Heart right ventricle (tissue), 16 donors: Measurements from ENCODE around the gene PCNT. TPM values are rescaled to one million over a fixed set of nuclear protein-coding genes. Genes with fewer than 3 reads are reported as not detected.

ENCODE experiments used
- ATAC-seq, 8 donors: fragments of 200-7000 bp; cut with Tn5 transposase; one replicate each; pipeline ENCODE4 v1.9.1; 2020; ENCODE audit warnings: mild to moderate bottlenecking in 8 of 8, moderate library complexity in 8 of 8, moderate number of reproducible peaks in 1 of 8
- DNase-seq, 2 donors: peaks; one replicate each; pipeline ENCODE4 v3.0.0-alpha.2; 2020
- H3K27ac ChIP-seq, 10 donors: fragments of 200-600 bp; sonication (generic) in 2 of 10; one replicate each; pipeline versions ENCODE4 v1.5.0 to v1.8.0; 2020 to 2022; ENCODE audit warnings: mild to moderate bottlenecking in 3 of 10
- H3K27me3 ChIP-seq, 7 donors: fragments of 200-600 bp; one replicate each; pipeline ENCODE4 v1.8.0; 2021 to 2022; ENCODE audit warnings: mild to moderate bottlenecking in 2 of 7
- H3K36me3 ChIP-seq, 9 donors: fragments of 200-600 bp; sonication (generic) in 1 of 9; one replicate each; pipeline versions ENCODE4 v1.5.0 to v1.8.0; 2020 to 2022; ENCODE audit warnings: mild to moderate bottlenecking in 2 of 9
- H3K4me1 ChIP-seq, 9 donors: fragments of 200-600 bp; sonication (generic) in 1 of 9; one replicate each; pipeline versions ENCODE4 v1.5.0 to v1.8.0; 2020 to 2022; ENCODE audit warnings: mild to moderate bottlenecking in 4 of 9
- H3K4me3 ChIP-seq, 10 donors: fragments of 200-600 bp; sonication (generic) in 2 of 10; one replicate each; pipeline versions ENCODE4 v1.5.0 to v1.8.0; 2020 to 2022; ENCODE audit warnings: mild to moderate bottlenecking in 7 of 10, moderate library complexity in 2 of 10
- H3K9me3 ChIP-seq, 11 donors: fragments of 200-600 bp in 10 of 11; sonication (generic) in 2 of 11; one replicate each; pipeline versions ENCODE4 v1.5.0 to v1.8.0; 2013 to 2022; ENCODE audit warnings: mild to moderate bottlenecking in 2 of 11, control low read depth in 1 of 11, moderate library complexity in 1 of 11
- CTCF ChIP-seq, 9 donors: fragments of 200-600 bp; sonication (generic) in 2 of 9; IDR thresholded peaks; one replicate each; pipeline versions ENCODE4 v1.5.0 to v1.8.0; 2021 to 2022; ENCODE audit warnings: antibody characterized with exemption in 9 of 9, mild to moderate bottlenecking in 5 of 9, moderate library complexity in 1 of 9
- WGBS, 2 donors: extraction: QIAGEN DNeasy Blood & Tissue Kit; methylation state at CpG; one replicate each; pipeline ENCODE4 v1.1.7; 2013; ENCODE audit warnings: inconsistent platforms in 1 of 2; 5-methylcytosine and 5-hydroxymethylcytosine counted together
- intact Hi-C, 10 donors: fragments of 100-400 bp; cut with DNase I; formaldehyde crosslinking; loops; one replicate each; pipeline versions ENCODE4 v1.11.1 to v1.14.2; 2022
- polyA plus RNA-seq, 2 donors: library from polyadenylated mRNA; stranded (reverse); fragments of 200-250 nt; gene quantifications; one replicate each; pipeline ENCODE4 v1.2.3, GENCODE V29; 2013
- total RNA-seq, 10 donors: library from RNA; stranded (reverse); fragmentation: NEBNext Ultra II Directional in 3 of 10; extraction: Animal tissue kit (Norgen Biotek cat#: 25700) in 3 of 10; gene quantifications; one replicate each; pipeline versions ENCODE4 v1.2.1 to v1.2.4, GENCODE V29; 2021 to 2023
- donor health status: Arrhythmogenic right ventricular cardiomyopathy.
- donor health status: ischemic (EF 13 %, LVEDD 7.1; RV severe dilation, severe dysfunction).
- donor health status: healthy with polysubstance abuse.
- donor health status: DM: no; HTN: yes; CAD: no.
- donor health status: DM: no; HTN: no; CAD: no.
- donor health status: ischemic (EF 25% LVEDD 6.9; RV normal size, moderate dysfunction).
- donor health status: ischemic (EF 25% LVEDD 5.7; RV mildly dilated, moderate dysfunction).
- donor health status: healthy.
- donor health status: DM: yes; HTN: yes; CAD: no.
- donor health status: Ischemic cardiomyopathy.
- donor health status: ischemic (EF 35%, LVEDD 5.7; RV mildly dilated, moderate dysfunction).
- donor health status: nonischemic (EF 11% LVEDD 7.7; RV severe dilation, severe dysfunction).
- donor health status: DM: yes; HTN: yes; CAD: no.
- donor health status: PGD.
- donor health status: ischemic (EF 29% LVEDD 5.4; RV normal size, mild dysfunction).
- donor health status: nonischemic (EF 23%, LVEDD 6.1; RV moderate dilation, normal function).

Gene PCNT
- total and polyA plus RNA-seq, 12 donors, result 17.5 to 58.6 (median 26.9) TPM

GRCh38 chr21:46469275-46469674 lies 145.3 kb downstream of the PCNT start:
- WGBS, 2 donors, result 74 to 84% methylated on average over 3 of the region's 3 CpGs
- peak in 1 of 8 donors; percentile 29 for ATAC-seq
- Histone ChIP-seq H3K4me1 (peaks cover 0 to 44% (median 23%) of the 10 kb centered on the region in 9 donors), H3K36me3 (peaks cover 0 to 31% (median 0%) of the 10 kb centered on the region in 9 donors), H3K4me3 (no peak overlapping the region), H3K27ac (no peak overlapping the region), H3K9me3 (no peaks in the 10 kb centered on the region), H3K27me3 (no peaks in the 10 kb centered on the region)
- DNase-seq, result no peak
- intact Hi-C loops, result no loop called here
- TF ChIP-seq CTCF (IDR thresholded peaks at IDR 0.05), result no peak

- peaks cover 0 to 20% (median 0%) of the 10 kb centered on the region in 9 donors for H3K36me3 ChIP-seq
- WGBS, 2 donors, result 69 to 77% methylated on average over 1 of the region's 1 CpG
- TF ChIP-seq CTCF (IDR thresholded peaks at IDR 0.05), result no peak
- intact Hi-C loops, result no loop called here
- peak in 1 of 8 donors; percentile 34 for ATAC-seq
- H3K4me1 ChIP-seq, result peaks cover 0 to 39% (median 16%) of the 10 kb centered on the region in 9 donors
- no peaks in the 10 kb centered on the region for H3K9me3 ChIP-seq
- H3K27ac ChIP-seq, result peak overlapping the region in 3 of 10 donors; percentile 17 to 74 (median 23)
- no peak overlapping the region for H3K4me3 ChIP-seq
- H3K27me3 ChIP-seq, result no peaks in the 10 kb centered on the region
- DNase-seq, result no peak
Measured at GRCh38 chr21:46471514-46471913, 147.6 kb downstream of the PCNT start.

- peak overlapping the region in 3 of 10 donors; percentile 17 to 74 (median 23) for H3K27ac ChIP-seq
- 70% methylated on average over 6 of the region's 6 CpGs for WGBS, 2 donors
Measured at GRCh38 chr21:46472246-46472645, 148.3 kb downstream of the PCNT start.

GRCh38 chr21:46474382-46474781 lies 150.4 kb downstream of the PCNT start:
- no peaks in the 10 kb centered on the region for H3K27me3 ChIP-seq
- DNase-seq, result no peak
- H3K4me1 ChIP-seq, result peaks cover 0 to 39% (median 16%) of the 10 kb centered on the region in 9 donors
- H3K4me3 ChIP-seq, result no peak overlapping the region
- no peaks in the 10 kb centered on the region for H3K9me3 ChIP-seq
- ATAC-seq, result no peak
- H3K27ac ChIP-seq, result no peak overlapping the region
- intact Hi-C loops, result no loop called here
- TF ChIP-seq CTCF (IDR thresholded peaks at IDR 0.05), result no peak
- peaks cover 0 to 21% (median 6%) of the 10 kb centered on the region in 9 donors for H3K36me3 ChIP-seq
- WGBS, 2 donors, result 91 to 96% methylated on average over 2 of the region's 2 CpGs

More at GRCh38 chr21:46472246-46472645, 148.3 kb downstream of the PCNT start:
- no peaks in the 10 kb centered on the region for H3K9me3 ChIP-seq
- no peak overlapping the region for H3K4me3 ChIP-seq
- peaks cover 0 to 39% (median 16%) of the 10 kb centered on the region in 9 donors for H3K4me1 ChIP-seq
- DNase-seq, result no peak
- intact Hi-C loops, result no loop called here
- no peak for TF ChIP-seq CTCF (IDR thresholded peaks at IDR 0.05)
- H3K36me3 ChIP-seq, result peaks cover 0 to 19% (median 0%) of the 10 kb centered on the region in 9 donors
- ATAC-seq, result peak in 6 of 8 donors; percentile 60 to 78 (median 70)
- no peaks in the 10 kb centered on the region for H3K27me3 ChIP-seq
